H1 (cell line): ENCODE results near the gene ALLC. TPM values are rescaled to one million over a fixed set of nuclear protein-coding genes. Genes with fewer than 3 reads are reported as not detected.

ENCODE experiments used
- CTCF ChIA-PET: fragments of 300-600 bp; sonication (Branson Sonifier 250); formaldehyde crosslinking; loops from one replicate; lab custom pipeline; 2021; ENCODE audit not compliant: partially characterized antibody; lab: Charles Lee
- POLR2A ChIA-PET: fragments of 300-600 bp; sonication (Branson Sonifier 250); formaldehyde crosslinking; loops from one replicate; lab custom pipeline; 2021; ENCODE audit warnings: inconsistent platforms; ENCODE audit not compliant: partially characterized antibody; lab: Charles Lee
- DNase-seq, 2 experiments: peaks; one replicate each; pipeline versions ENCODE4 v3.0.0 to v3.0.0-alpha.2; 2010 to 2022; ENCODE audit warnings: low spot score in 2 of 2, low read depth in 1 of 2, mixed read lengths in 1 of 2
- FAIRE-seq: peaks from 2 replicates; lab custom pipeline; 2011; peaks lifted over from hg19 to GRCh38; lab: Jason Lieb, UNC
- H2AFZ ChIP-seq: 2 replicates; pipeline ENCODE4 v1.8.1; 2012; ENCODE audit warnings: low read length, inconsistent platforms
- H2AK5ac ChIP-seq: 2 replicates; pipeline ENCODE4 v1.6.1; 2013; ENCODE audit warnings: low read depth, low read length
- H2BK120ac ChIP-seq: replicated peaks from 2 replicates; pipeline ENCODE3; 2013; ENCODE audit warnings: low read depth, low read length, inconsistent platforms
- H2BK12ac ChIP-seq: 2 replicates; pipeline ENCODE4 v1.6.1; 2013; ENCODE audit warnings: low read depth, low read length
- H2BK15ac ChIP-seq: 2 replicates; pipeline ENCODE4 v1.6.1; 2013; ENCODE audit warnings: low read length
- H2BK20ac ChIP-seq: 2 replicates; pipeline ENCODE4 v1.6.1; 2013; ENCODE audit warnings: low read length
- H2BK5ac ChIP-seq: 2 replicates; pipeline ENCODE4 v1.6.1; 2013; ENCODE audit warnings: low read depth, low read length
- H3K14ac ChIP-seq: 2 replicates; pipeline ENCODE4 v1.6.1; 2013; ENCODE audit warnings: inconsistent platforms; ENCODE audit not compliant: insufficient read length
- H3K18ac ChIP-seq: 2 replicates; pipeline ENCODE4 v1.6.1; 2013; ENCODE audit warnings: low read length; ENCODE audit errors: extremely low read depth
- H3K23ac ChIP-seq: 2 replicates; pipeline ENCODE4 v1.6.1; 2013; ENCODE audit warnings: inconsistent platforms; ENCODE audit not compliant: insufficient read length
- H3K23me2 ChIP-seq: 2 replicates; pipeline ENCODE4 v1.6.1; 2013; ENCODE audit warnings: low read depth, low read length
- H3K27ac ChIP-seq: 2 replicates; pipeline ENCODE4 v1.6.1; 2011; ENCODE audit warnings: low read depth, low read length, inconsistent platforms
- H3K27me3 ChIP-seq, 4 experiments: replicated peaks in 1 of 4; 1 replicate in 1 of 4; 2 replicates in 3 of 4; pipeline versions ENCODE4 v1.6.1 to v1.8.1; 2011 to 2013; ENCODE audit warnings: low read length in 3 of 4, mild to moderate bottlenecking in 3 of 4, inconsistent platforms in 2 of 4, mixed read lengths in 2 of 4, moderate library complexity in 1 of 4; ENCODE audit not compliant: control insufficient read depth in 3 of 4, insufficient read depth in 3 of 4; ENCODE audit errors: extremely low read depth in 1 of 4
- H3K36me3 ChIP-seq, 4 experiments: 2 replicates each; pipeline versions ENCODE4 v1.6.1 to v1.8.1; 2011 to 2013; ENCODE audit warnings: mild to moderate bottlenecking in 4 of 4, low read length in 3 of 4, moderate library complexity in 2 of 4, control low read depth in 1 of 4, inconsistent platforms in 1 of 4; ENCODE audit not compliant: insufficient read depth in 4 of 4, control insufficient read depth in 2 of 4
- H3K4ac ChIP-seq: replicated peaks from 2 replicates; pipeline ENCODE3; 2013; ENCODE audit warnings: low read length, low read depth, mixed read lengths, inconsistent platforms; ENCODE audit not compliant: insufficient read length
- H3K4me1 ChIP-seq, 4 experiments: replicated peaks in 1 of 4; 1 replicate in 1 of 4; 2 replicates in 3 of 4; pipeline versions ENCODE4 v1.6.1 to v1.8.1; 2011 to 2013; ENCODE audit warnings: low read length in 3 of 4, inconsistent platforms in 2 of 4, mixed read lengths in 1 of 4; ENCODE audit not compliant: insufficient read depth in 4 of 4, control insufficient read depth in 3 of 4
- H3K4me2 ChIP-seq, 2 experiments: 2 replicates each; pipeline versions ENCODE4 v1.6.1 to v1.8.1; 2011 to 2013; ENCODE audit warnings: low read depth in 2 of 2, low read length in 2 of 2, control low read depth in 1 of 2, inconsistent platforms in 1 of 2, mild to moderate bottlenecking in 1 of 2; ENCODE audit not compliant: insufficient read depth in 1 of 2
- H3K4me3 ChIP-seq, 4 experiments: fragments of 200-600, 300-600 bp in 1 of 4; sonication (generic), shearing (Covaris generic), sonication (Bioruptor Twin) in 1 of 4; 2 replicates each; pipeline versions ENCODE4 v1.5.1 to v1.8.1; 2011 to 2016; ENCODE audit warnings: low read length in 4 of 4, low read depth in 3 of 4, control low read depth in 2 of 4, inconsistent platforms in 2 of 4, mild to moderate bottlenecking in 2 of 4, mixed read lengths in 1 of 4, moderate library complexity in 1 of 4; ENCODE audit not compliant: insufficient read depth in 2 of 4; ENCODE audit errors: extremely low read depth in 1 of 4
- H3K56ac ChIP-seq: replicated peaks from 2 replicates; pipeline ENCODE3; 2013; ENCODE audit warnings: low read depth, mild to moderate bottlenecking, mixed read lengths, low read length, inconsistent platforms; ENCODE audit not compliant: insufficient read length
- H3K79me1 ChIP-seq: 2 replicates; pipeline ENCODE4 v1.6.1; 2013; ENCODE audit warnings: low read depth, low read length, control low read depth
- H3K79me2 ChIP-seq, 2 experiments: 2 replicates each; pipeline versions ENCODE4 v1.6.1 to v1.8.1; 2012 to 2013; ENCODE audit warnings: low read length in 2 of 2, mild to moderate bottlenecking in 2 of 2, inconsistent platforms in 1 of 2; ENCODE audit not compliant: insufficient read depth in 2 of 2, control insufficient read depth in 1 of 2
- H3K9ac ChIP-seq, 4 experiments: replicated peaks in 1 of 4; 1 replicate in 1 of 4; 2 replicates in 3 of 4; pipeline versions ENCODE4 v1.6.1 to v1.8.1; 2011 to 2013; ENCODE audit warnings: low read depth in 3 of 4, low read length in 3 of 4, control low read depth in 2 of 4, mild to moderate bottlenecking in 2 of 4, moderate library complexity in 2 of 4, inconsistent platforms in 1 of 4; ENCODE audit errors: extremely low read depth in 1 of 4
- H3K9me3 ChIP-seq, 2 experiments: 2 replicates each; pipeline versions ENCODE4 v1.6.1 to v1.8.1; 2012 to 2013; ENCODE audit warnings: mild to moderate bottlenecking in 2 of 2, moderate library complexity in 2 of 2, control low read depth in 1 of 2, inconsistent platforms in 1 of 2, low read depth in 1 of 2, low read length in 1 of 2, mixed read lengths in 1 of 2; ENCODE audit not compliant: insufficient read depth in 2 of 2
- H4K20me1 ChIP-seq, 2 experiments: replicated peaks in 1 of 2; 2 replicates each; pipeline versions ENCODE3 to v1.8.1; 2011 to 2013; ENCODE audit warnings: inconsistent platforms in 2 of 2, low read length in 2 of 2, mild to moderate bottlenecking in 1 of 2; ENCODE audit not compliant: insufficient read depth in 2 of 2, control insufficient read depth in 1 of 2
- H4K5ac ChIP-seq: 2 replicates; pipeline ENCODE4 v1.6.1; 2013; ENCODE audit warnings: low read length, low read depth, mixed read lengths, inconsistent platforms; ENCODE audit not compliant: insufficient read length
- H4K8ac ChIP-seq: 2 replicates; pipeline ENCODE4 v1.8.0; 2013; ENCODE audit warnings: mild to moderate bottlenecking, moderate library complexity, low read length, inconsistent platforms; ENCODE audit not compliant: insufficient read depth; ENCODE audit errors: extremely low read depth
- H4K91ac ChIP-seq: replicated peaks from 2 replicates; pipeline ENCODE3; 2013; ENCODE audit warnings: low read length, mixed read lengths, inconsistent platforms; ENCODE audit not compliant: insufficient read length
- EP300 ChIP-seq, 2 experiments: IDR thresholded peaks; 1 replicate in 1 of 2; 2 replicates in 1 of 2; pipeline ENCODE4 v1.6.1; 2011 to 2012; ENCODE audit warnings: low read depth in 2 of 2, low read length in 2 of 2, mild to moderate bottlenecking in 2 of 2, borderline replicate concordance in 1 of 2, inconsistent platforms in 1 of 2, moderate library complexity in 1 of 2
- HDAC6 ChIP-seq: IDR thresholded peaks from one replicate; pipeline ENCODE4 v1.7.1; 2012; ENCODE audit warnings: low read depth, mild to moderate bottlenecking, inconsistent platforms, low read length, moderate library complexity
- RAD21 ChIP-seq, 2 experiments: IDR thresholded peaks in 1 of 2; conservative IDR thresholded peaks in 1 of 2; 2 replicates each; pipeline ENCODE4 v1.6.1; 2011; ENCODE audit warnings: low read depth in 2 of 2, low read length in 2 of 2, improper control_type of control experiment in 1 of 2, inconsistent platforms in 1 of 2, mild to moderate bottlenecking in 1 of 2, moderate library complexity in 1 of 2
- RFX5 ChIP-seq: IDR thresholded peaks from 2 replicates; pipeline ENCODE4 v1.6.1; 2011; ENCODE audit warnings: low read depth, low read length, improper control_type of control experiment, borderline replicate concordance
- RNF2 ChIP-seq: fragments of 200-900, 300-1000 bp; sonication (generic); IDR thresholded peaks from 2 replicates; pipeline ENCODE4 v1.7.1; 2016; ENCODE audit warnings: borderline replicate concordance, low read depth, mild to moderate bottlenecking, antibody characterized with exemption, low read length; ENCODE audit not compliant: poor library complexity, severe bottlenecking; ENCODE audit errors: missing control alignments
- SIN3A ChIP-seq, 2 experiments: IDR thresholded peaks in 1 of 2; conservative IDR thresholded peaks in 1 of 2; 2 replicates each; pipeline ENCODE4 v1.6.1; 2011 to 2012; ENCODE audit warnings: low read length in 2 of 2, improper control_type of control experiment in 1 of 2, low read depth in 1 of 2, mild to moderate bottlenecking in 1 of 2
- TAF1 ChIP-seq: IDR thresholded peaks from 2 replicates; pipeline ENCODE4 v1.6.1; 2011; ENCODE audit warnings: mild to moderate bottlenecking, low read depth, low read length
- TAF7 ChIP-seq: optimal IDR thresholded peaks from 2 replicates; pipeline ENCODE3; 2011; ENCODE audit warnings: low read depth, mild to moderate bottlenecking, inconsistent platforms, low read length, moderate library complexity, borderline replicate concordance
- YY1 ChIP-seq: IDR thresholded peaks from 2 replicates; pipeline ENCODE4 v1.6.1; 2011; ENCODE audit warnings: low read depth, mild to moderate bottlenecking, low read length
- WGBS, 2 experiments: shearing (Covaris generic) in 1 of 2; methylation state at CpG; one replicate each; pipeline versions ENCODE4 v1.1.6 to v1.1.7; 2013 to 2015; ENCODE audit warnings: low lambda C conversion rate in 2 of 2, mixed read lengths in 2 of 2, inconsistent platforms in 1 of 2, low coverage in 1 of 2, missing lambda C conversion rate in 1 of 2; ENCODE audit not compliant: insufficient replicate concordance in 2 of 2, insufficient coverage in 1 of 2, insufficient read length in 1 of 2; ENCODE audit errors: extremely low coverage in 1 of 2, missing lambda C conversion rate in 1 of 2; 5-methylcytosine and 5-hydroxymethylcytosine counted together
- polyA plus RNA-seq, 7 experiments: library from polyadenylated mRNA; depleted of rRNA in 3 of 7; stranded (reverse) in 5 of 7; unstranded in 2 of 7; fragments of >200 nt in 5 of 7; fragments of 200-250 nt in 2 of 7; gene quantifications; 1 replicate in 5 of 7; 2 replicates in 1 of 7; 4 replicates in 1 of 7; pipeline versions ENCODE4 v1.2.1 to v1.2.3, GENCODE V29; 2011 to 2013; ENCODE audit warnings: missing spikeins in 2 of 7, mixed read lengths in 2 of 7
- total RNA-seq: library from RNA; stranded (reverse); fragmentation: NEBNext Ultra II Directional; extraction: Animal tissue kit (Norgen Biotek cat#: 25700); gene quantifications from 2 replicates; pipeline ENCODE4 v1.2.1, GENCODE V29; 2021
- TF ChIP-seq, protein P1 (sequence below): IDR thresholded peaks from 2 replicates; pipeline ENCODE4 v1.6.1; 2012; ENCODE audit warnings: inconsistent platforms
- TF ChIP-seq, protein P2 (sequence below): IDR thresholded peaks from 2 replicates; pipeline ENCODE4 v1.6.1; 2012; ENCODE audit warnings: inconsistent platforms

Gene ALLC
- total and polyA plus RNA-seq, 2 of the 8 experiments (the other 6 are each of a cell fraction or from before 2014, with no cell fraction given), result not detected

DNA sequence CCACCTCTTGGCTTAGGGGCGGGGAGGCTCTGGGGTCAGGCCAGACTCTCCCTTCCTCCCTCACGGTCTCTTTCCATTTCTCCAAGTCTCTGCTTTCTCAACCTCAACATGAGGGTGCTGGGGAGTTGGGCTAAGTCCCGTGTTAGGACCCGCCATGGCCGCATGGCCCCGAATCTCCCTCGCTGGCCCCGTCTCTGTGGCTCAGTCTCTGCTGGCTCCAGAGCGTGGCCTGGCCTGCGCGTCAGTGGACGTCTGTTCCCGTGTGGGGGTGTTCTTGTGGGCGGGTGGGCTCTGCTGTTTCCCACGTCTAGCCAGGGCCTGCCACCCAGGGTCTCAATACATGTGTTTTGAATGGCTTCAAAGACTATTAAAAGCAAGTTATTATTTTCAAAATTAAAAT, 12.4 kb downstream of the ALLC start:
- 83% methylated on average over 15 of the region's 15 CpGs; no CpG with 5 or more reads in 1 of the 2 experiments for WGBS, 2 experiments
- TF ChIP-seq RAD21 (IDR thresholded peaks at IDR 0.05 in 1 of 2, conservative IDR thresholded peaks at IDR 0.05 in 1 of 2; ENCODE audit: low read depth in 2 of 2, low read length in 2 of 2) (no peak), YY1 (no peak), RFX5 (no peak), SIN3A (conservative IDR thresholded peaks at IDR 0.05 in 1 of 2, IDR thresholded peaks at IDR 0.05 in 1 of 2; ENCODE audit: low read depth in 1 of 2, low read length in 2 of 2) (no peak), TAF7 (no peak), EP300 (IDR thresholded peaks at IDR 0.05; ENCODE audit: borderline replicate concordance in 1 of 2, low read depth in 2 of 2, low read length in 2 of 2) (no peak), RNF2 (no peak), TAF1 (no peak), HDAC6 (no peak)
- TF ChIP-seq, protein P1, sequence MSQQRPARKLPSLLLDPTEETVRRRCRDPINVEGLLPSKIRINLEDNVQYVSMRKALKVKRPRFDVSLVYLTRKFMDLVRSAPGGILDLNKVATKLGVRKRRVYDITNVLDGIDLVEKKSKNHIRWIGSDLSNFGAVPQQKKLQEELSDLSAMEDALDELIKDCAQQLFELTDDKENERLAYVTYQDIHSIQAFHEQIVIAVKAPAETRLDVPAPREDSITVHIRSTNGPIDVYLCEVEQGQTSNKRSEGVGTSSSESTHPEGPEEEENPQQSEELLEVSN, result no peak
- TF ChIP-seq, protein P2, sequence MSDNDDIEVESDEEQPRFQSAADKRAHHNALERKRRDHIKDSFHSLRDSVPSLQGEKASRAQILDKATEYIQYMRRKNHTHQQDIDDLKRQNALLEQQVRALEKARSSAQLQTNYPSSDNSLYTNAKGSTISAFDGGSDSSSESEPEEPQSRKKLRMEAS, result no peak

More for the DNA sequence above, 12.4 kb downstream of the ALLC start:
- Histone ChIP-seq H2BK20ac (no peak overlapping the region), H3K4me3 (no peak overlapping the region), H4K91ac (no peak overlapping the region), H3K4me2 (no peak overlapping the region), H3K14ac (no peak overlapping the region), H4K8ac (no peak overlapping the region), H2BK12ac (no peak overlapping the region), H3K79me2 (no peaks in the 10 kb centered on the region), H3K9ac (no peak overlapping the region), H2AK5ac (no peak overlapping the region), H3K23ac (no peak overlapping the region), H3K23me2 (no peaks in the 10 kb centered on the region; the same call in 1 of the 2 replicates), H3K27ac (no peak overlapping the region), H2AFZ (no peak overlapping the region), H3K56ac (no peak overlapping the region), H4K20me1 (no peaks in the 10 kb centered on the region), H3K4me1 (no peaks in the 10 kb centered on the region), H2BK15ac (no peak overlapping the region), H3K4ac (no peak overlapping the region), H3K27me3 (no peaks in the 10 kb centered on the region), H3K36me3 (no peaks in the 10 kb centered on the region), H3K9me3 (no peaks in the 10 kb centered on the region), H2BK5ac (no peak overlapping the region), H3K79me1 (no peaks in the 10 kb centered on the region), H4K5ac (no peak overlapping the region), H3K18ac (no peak overlapping the region), H2BK120ac (no peak overlapping the region)
- POLR2A ChIA-PET, result no interaction called here
- CTCF ChIA-PET, result interaction anchor here (1.0 to 1.3 kb wide), 2 partner anchors 16 to 58 kb away, joined by 3 to 5 read pairs; no protein-coding TSS in a partner anchor
- FAIRE-seq (no peak), DNase-seq (peak in 1 of 2 experiments; percentile 31)
